OCI-LY3 (cell line): ENCODE measurements around the gene MRTFA.

Experiments used
- CTCF ChIP-seq: fragments of 200-600, 300-600 bp; sonication (generic); IDR thresholded peaks from 2 replicates; pipeline ENCODE4 v1.5.1; 2014; ENCODE audit warnings: antibody characterized with exemption, low read length, low read depth
- EZH2phosphoT487 ChIP-seq: fragments of 200-600 bp; shearing (Covaris generic); IDR thresholded peaks from 2 replicates; pipeline ENCODE4 v1.6.1; 2018; ENCODE audit warnings: antibody characterized with exemption, mixed run types, low read depth

GRCh38 chr22:40426594-40427333, 209.8 kb downstream of the MRTFA start:
- TF ChIP-seq CTCF, result no peak
- no peak for TF ChIP-seq EZH2phosphoT487
